Gastroesophageal sphincter (tissue), 4 donors: ENCODE data around the gene CDH23. TPM values are rescaled to one million over a fixed set of nuclear protein-coding genes. Genes with fewer than 3 reads are reported as not detected.

Experiments
- ATAC-seq: fragments of 150-250 bp; one replicate; pipeline ENCODE4 v1.9.1; 2016; ENCODE audit warnings: mild to moderate bottlenecking, moderate library complexity
- H3K27ac ChIP-seq, 4 donors: fragments of 200-600 bp; sonication (generic) in 3 of 4; 1 replicate in 3 of 4; 2 replicates in 1 of 4; pipeline ENCODE4 v1.5.1; 2016 to 2019
- H3K27me3 ChIP-seq: fragments of 200-600 bp; sonication (generic); one replicate; pipeline ENCODE4 v1.5.1; 2019
- H3K36me3 ChIP-seq, 2 donors: fragments of 200-600 bp; sonication (generic); one replicate each; pipeline ENCODE4 v1.5.1; 2019; ENCODE audit warnings: control low read depth in 1 of 2
- H3K4me1 ChIP-seq, 3 donors: fragments of 200-600 bp; sonication (generic); 1 replicate in 2 of 3; 2 replicates in 1 of 3; pipeline ENCODE4 v1.5.1; 2016 to 2019; ENCODE audit warnings: control low read depth in 2 of 3
- H3K4me3 ChIP-seq, 2 donors: fragments of 200-600 bp; sonication (generic); one replicate each; pipeline ENCODE4 v1.5.1; 2019; ENCODE audit warnings: mild to moderate bottlenecking in 1 of 2, moderate library complexity in 1 of 2
- H3K9me3 ChIP-seq, 3 donors: fragments of 200-600 bp; sonication (generic); one replicate each; pipeline ENCODE4 v1.5.1; 2017 to 2019; ENCODE audit warnings: control low read depth in 2 of 3
- EP300 ChIP-seq: sonication (generic); formaldehyde crosslinking; IDR thresholded peaks from one replicate; pipeline ENCODE4 v1.6.1; 2017; ENCODE audit warnings: antibody characterized with exemption, mild to moderate bottlenecking
- POLR2A ChIP-seq, 2 donors: fragments of 450-650 bp; IDR thresholded peaks; one replicate each; pipeline ENCODE4 v1.6.1; 2017; ENCODE audit warnings: antibody characterized with exemption in 2 of 2, mild to moderate bottlenecking in 2 of 2, moderate library complexity in 1 of 2
- POLR2AphosphoS5 ChIP-seq: sonication (generic); formaldehyde crosslinking; IDR thresholded peaks from one replicate; pipeline ENCODE4 v1.6.1; 2017; ENCODE audit warnings: antibody characterized with exemption
- WGBS, 2 donors: methylation state at CpG; one replicate each; pipeline ENCODE4 v1.1.5; 2018; ENCODE audit warnings: low coverage in 1 of 2; 5-methylcytosine and 5-hydroxymethylcytosine counted together
- total RNA-seq, 4 donors: library from RNA; depleted of rRNA; stranded (reverse); fragments of >200 nt; gene quantifications; one replicate each; pipeline ENCODE4 v1.1.0, GENCODE V29; 2016
- TF ChIP-seq, protein P1 (sequence below), 4 experiments: fragments of 200-600 bp in 2 of 4; fragments of 450-650 bp in 2 of 4; sonication (generic) in 1 of 4; IDR thresholded peaks; one replicate each; pipeline ENCODE4 v1.5.1; 2017 to 2019; ENCODE audit warnings: antibody characterized with exemption in 4 of 4, mild to moderate bottlenecking in 2 of 4, moderate library complexity in 2 of 4

The CDH23 gene
- total RNA-seq, 4 donors from 2014 or later, result 5.1 to 33.5 (median 16.2) TPM

DNA sequence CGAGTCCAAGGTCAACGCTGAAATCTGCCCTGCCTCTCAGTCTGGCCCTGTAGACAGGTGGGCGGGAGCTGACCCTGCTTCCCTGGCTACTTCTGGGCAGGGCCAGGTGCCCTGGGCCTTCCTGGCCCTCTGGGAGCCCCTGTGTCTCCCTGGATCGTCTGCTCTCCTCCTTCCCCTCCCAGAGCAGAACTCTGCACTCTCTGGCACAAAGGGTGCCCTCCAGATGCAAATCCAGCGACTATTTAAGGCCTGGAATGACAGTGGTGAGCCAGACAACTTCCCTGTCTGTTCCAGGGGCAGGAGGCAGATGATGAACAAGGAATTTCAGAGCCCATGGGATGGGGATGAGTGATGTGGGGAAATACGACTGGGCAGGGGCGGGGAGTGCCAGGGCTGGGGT lies 259.5 kb downstream of the CDH23 start:
- TF ChIP-seq POLR2AphosphoS5 (no peak), EP300 (no peak), POLR2A (IDR thresholded peaks at IDR 0.05) (no peak)
- TF ChIP-seq, protein P1, sequence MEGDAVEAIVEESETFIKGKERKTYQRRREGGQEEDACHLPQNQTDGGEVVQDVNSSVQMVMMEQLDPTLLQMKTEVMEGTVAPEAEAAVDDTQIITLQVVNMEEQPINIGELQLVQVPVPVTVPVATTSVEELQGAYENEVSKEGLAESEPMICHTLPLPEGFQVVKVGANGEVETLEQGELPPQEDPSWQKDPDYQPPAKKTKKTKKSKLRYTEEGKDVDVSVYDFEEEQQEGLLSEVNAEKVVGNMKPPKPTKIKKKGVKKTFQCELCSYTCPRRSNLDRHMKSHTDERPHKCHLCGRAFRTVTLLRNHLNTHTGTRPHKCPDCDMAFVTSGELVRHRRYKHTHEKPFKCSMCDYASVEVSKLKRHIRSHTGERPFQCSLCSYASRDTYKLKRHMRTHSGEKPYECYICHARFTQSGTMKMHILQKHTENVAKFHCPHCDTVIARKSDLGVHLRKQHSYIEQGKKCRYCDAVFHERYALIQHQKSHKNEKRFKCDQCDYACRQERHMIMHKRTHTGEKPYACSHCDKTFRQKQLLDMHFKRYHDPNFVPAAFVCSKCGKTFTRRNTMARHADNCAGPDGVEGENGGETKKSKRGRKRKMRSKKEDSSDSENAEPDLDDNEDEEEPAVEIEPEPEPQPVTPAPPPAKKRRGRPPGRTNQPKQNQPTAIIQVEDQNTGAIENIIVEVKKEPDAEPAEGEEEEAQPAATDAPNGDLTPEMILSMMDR (IDR thresholded peaks at IDR 0.05), result no peak
- H3K27me3 ChIP-seq, result no peaks in the 10 kb centered on the region
- no peaks in the 10 kb centered on the region for H3K4me1 ChIP-seq
- no peak for ATAC-seq
- H3K9me3 ChIP-seq, result no peaks in the 10 kb centered on the region
- no peak overlapping the region for H3K4me3 ChIP-seq
- 93% methylated on average over 3 of the region's 7 CpGs; no CpG with 5 or more reads in 1 of the 2 donors for WGBS, 2 donors
- no peaks in the 10 kb centered on the region for H3K36me3 ChIP-seq
- no peak overlapping the region for H3K27ac ChIP-seq

GRCh38 chr10:71657604-71658466 lies 261.1 kb downstream of the CDH23 start:
- Histone ChIP-seq H3K27ac (no peak overlapping the region), H3K4me3 (no peak overlapping the region), H3K4me1 (no peaks in the 10 kb centered on the region), H3K9me3 (no peaks in the 10 kb centered on the region), H3K36me3 (no peaks in the 10 kb centered on the region), H3K27me3 (no peaks in the 10 kb centered on the region)
- TF ChIP-seq EP300 (no peak), POLR2A (IDR thresholded peaks at IDR 0.05) (no peak), POLR2AphosphoS5 (no peak)
- TF ChIP-seq, protein P1 (IDR thresholded peaks at IDR 0.05), result no peak
- no peak for ATAC-seq
- WGBS, 2 donors, result 81 to 100% methylated on average over 1 to 13 of the region's 16 CpGs

GRCh38 chr10:71658467-71658745 lies 261.7 kb downstream of the CDH23 start:
- Histone ChIP-seq H3K27me3 (no peaks in the 10 kb centered on the region), H3K27ac (no peak overlapping the region), H3K36me3 (no peaks in the 10 kb centered on the region), H3K9me3 (no peaks in the 10 kb centered on the region), H3K4me1 (no peaks in the 10 kb centered on the region), H3K4me3 (no peak overlapping the region)
- WGBS, 2 donors, result 84 to 100% methylated on average over 1 to 5 of the region's 8 CpGs
- no peak for TF ChIP-seq EP300
- TF ChIP-seq POLR2A (IDR thresholded peaks at IDR 0.05), result no peak
- TF ChIP-seq, protein P1 (IDR thresholded peaks at IDR 0.05), result no peak
- no peak for TF ChIP-seq POLR2AphosphoS5
- ATAC-seq, result no peak

DNA sequence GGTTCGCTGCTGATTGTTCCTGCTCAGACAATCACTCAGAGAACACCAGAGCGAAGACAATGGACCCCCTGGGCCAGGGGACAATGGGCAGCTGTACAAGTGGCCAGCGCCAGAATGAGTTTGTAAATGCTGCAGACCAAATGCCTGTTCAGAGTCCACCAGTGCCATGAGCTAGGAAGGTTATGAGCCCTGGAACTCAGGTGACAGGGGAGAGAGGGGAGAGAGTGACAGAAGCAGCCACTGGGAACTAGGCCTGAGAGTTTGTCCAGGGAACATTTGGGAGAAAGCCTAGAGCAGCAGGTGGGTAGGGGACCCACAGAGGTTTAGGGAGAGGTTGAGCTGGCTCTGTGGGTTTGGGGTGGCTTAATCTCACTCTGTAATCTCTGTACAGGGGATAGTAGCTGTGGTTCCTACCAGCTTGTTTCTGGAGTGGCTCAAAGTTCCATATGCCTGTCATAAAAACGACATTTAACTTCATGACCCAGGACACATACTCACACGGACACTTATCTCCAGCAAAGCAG lies 262.5 kb downstream of the CDH23 start:
- no peak for TF ChIP-seq POLR2AphosphoS5
- TF ChIP-seq, protein P1 (IDR thresholded peaks at IDR 0.05), result no peak
- no peak for TF ChIP-seq POLR2A (IDR thresholded peaks at IDR 0.05)
- no peak for TF ChIP-seq EP300
- ATAC-seq, result no peak
- no peak overlapping the region for H3K4me3 ChIP-seq
- H3K36me3 ChIP-seq, result no peaks in the 10 kb centered on the region
- H3K27me3 ChIP-seq, result no peaks in the 10 kb centered on the region
- H3K4me1 ChIP-seq, result no peaks in the 10 kb centered on the region
- no peak overlapping the region for H3K27ac ChIP-seq
- H3K9me3 ChIP-seq, result no peaks in the 10 kb centered on the region
- WGBS, 2 donors, result 75 to 80% methylated on average over 2 to 3 of the region's 5 CpGs

GRCh38 chr10:71659737-71660136 lies 263.0 kb downstream of the CDH23 start:
- WGBS, 2 donors, result 86 to 90% methylated on average over 5 to 10 of the region's 10 CpGs
- no peaks in the 10 kb centered on the region for H3K36me3 ChIP-seq
- ATAC-seq, result no peak
- no peaks in the 10 kb centered on the region for H3K27me3 ChIP-seq
- H3K4me1 ChIP-seq, result peaks cover 0 to 5% (median 0%) of the 10 kb centered on the region in 3 donors
- H3K4me3 ChIP-seq, result no peak overlapping the region
- no peak overlapping the region for H3K27ac ChIP-seq
- H3K9me3 ChIP-seq, result no peaks in the 10 kb centered on the region
- no peak for TF ChIP-seq EP300
- TF ChIP-seq, protein P1 (IDR thresholded peaks at IDR 0.05), result no peak
- TF ChIP-seq POLR2AphosphoS5, result no peak
- no peak for TF ChIP-seq POLR2A (IDR thresholded peaks at IDR 0.05)
